Central memory CD4-positive, alpha-beta T cell (primary cell): ENCODE results near the gene OR4D1.

Source experiments
- DNase-seq: peaks from one replicate; pipeline ENCODE4 v3.0.0; 2022

OR4D1 gene

DNA sequence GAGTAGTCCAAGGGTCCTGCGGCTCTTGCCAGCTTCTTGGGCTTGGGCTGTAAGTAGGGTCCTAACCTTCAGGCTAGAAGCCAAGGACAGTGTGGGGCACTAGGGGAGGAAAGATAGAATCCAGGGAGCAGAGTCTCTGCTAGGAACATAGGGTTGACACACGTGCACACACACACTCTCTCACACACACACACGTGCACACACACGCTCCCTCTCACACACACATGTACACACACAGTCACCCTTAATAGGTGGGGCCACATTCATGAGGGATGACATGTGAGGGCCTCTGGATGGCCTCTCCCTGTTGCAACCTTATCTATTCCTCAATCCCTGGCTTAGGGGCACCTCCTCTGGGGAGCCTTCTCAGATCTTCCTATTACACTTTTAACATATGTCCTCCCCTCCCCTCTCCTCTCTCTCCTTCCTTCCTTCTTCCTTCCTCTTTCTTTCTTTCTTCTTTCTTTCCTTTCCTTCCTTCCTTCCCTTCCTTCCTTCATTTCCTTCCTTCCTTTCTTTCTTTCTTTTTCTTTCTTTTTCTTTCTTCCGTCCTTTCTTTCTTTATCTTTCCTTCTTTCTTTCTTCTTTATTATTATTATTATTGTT, 47.4 kb downstream of the OR4D1 start:
- no peak for DNase-seq

DNA sequence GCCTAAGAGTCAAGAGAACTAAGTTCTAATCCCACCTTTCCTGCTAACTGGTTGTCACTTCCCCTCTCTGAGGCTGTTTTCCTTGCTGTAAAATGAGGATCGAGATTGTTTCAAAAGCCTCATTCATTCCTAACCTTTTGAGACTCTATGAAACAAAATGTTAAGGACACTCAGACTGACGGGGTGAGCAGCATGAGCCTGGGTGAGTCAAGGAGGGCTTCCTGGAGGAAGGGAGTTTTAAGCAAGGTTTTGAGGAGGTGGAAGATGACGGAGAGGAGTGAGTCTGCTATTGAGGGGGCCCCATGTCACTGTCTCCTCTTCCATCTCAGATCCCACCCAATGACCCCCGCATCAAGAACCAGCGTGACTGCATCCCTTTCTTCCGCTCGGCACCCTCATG, 48.4 kb downstream of the OR4D1 start:
- no peak for DNase-seq

DNA sequence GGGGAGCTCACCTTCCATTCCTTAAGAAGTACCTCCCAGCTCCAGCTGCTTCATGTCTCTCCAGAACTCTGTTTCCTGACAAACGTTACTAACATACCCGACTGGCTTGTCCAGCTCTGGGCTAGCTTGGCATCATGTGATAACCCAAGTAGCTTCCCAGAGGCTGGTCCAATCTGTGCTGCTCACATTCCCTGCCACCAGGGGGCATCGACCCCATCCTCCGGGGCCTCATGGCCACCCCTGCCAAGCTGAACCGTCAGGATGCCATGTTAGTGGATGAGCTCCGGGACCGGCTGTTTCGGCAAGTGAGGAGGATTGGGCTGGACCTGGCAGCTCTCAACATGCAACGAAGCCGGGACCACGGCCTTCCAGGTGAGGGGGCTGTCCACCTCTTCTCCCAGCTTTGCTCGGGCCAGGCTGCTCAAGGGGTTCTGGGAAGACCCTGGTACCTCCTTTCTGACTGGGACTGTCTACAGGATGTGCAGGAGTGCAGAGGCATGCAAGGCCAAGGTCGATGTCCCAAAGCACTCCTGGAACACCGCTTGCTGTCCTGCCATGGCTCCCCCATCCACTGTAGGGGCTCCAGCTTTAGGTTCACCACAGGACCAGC, 51.9 kb downstream of the OR4D1 start:
- peak; percentile 16 for DNase-seq

DNA sequence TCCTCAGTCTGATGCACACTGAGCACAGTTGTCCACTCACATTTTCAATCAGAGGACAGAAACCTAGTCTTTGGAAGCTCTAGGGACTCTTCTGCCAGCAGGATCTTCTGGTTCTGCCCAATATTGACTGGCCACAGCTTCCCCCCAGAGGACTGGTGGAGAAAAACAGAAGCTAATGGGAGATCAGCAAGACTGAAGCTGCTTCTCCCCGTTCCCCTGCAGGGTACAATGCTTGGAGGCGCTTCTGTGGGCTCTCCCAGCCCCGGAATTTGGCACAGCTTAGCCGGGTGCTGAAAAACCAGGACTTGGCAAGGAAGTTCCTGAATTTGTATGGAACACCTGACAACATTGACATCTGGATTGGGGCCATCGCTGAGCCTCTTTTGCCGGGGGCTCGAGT, 54.7 kb downstream of the OR4D1 start:
- no peak for DNase-seq

DNA sequence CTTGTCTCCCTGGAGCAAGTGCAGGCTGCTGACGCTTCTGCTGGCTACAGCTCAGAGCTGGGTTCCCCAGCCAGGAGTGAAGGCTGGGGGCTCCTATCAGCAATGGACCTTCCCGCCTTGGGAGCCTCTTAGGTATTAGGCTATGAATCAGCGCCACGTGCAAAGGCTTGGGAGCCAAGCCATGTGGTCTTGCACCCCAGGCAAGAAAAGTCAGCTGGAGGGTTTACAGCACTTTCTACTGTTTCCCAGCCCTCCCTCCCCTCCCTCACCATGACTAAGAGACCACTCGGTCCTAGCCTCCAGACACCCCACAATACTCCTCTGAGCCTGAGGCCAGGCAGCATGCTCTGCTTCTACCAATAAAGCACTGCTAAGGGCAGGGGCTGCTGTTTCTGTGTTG, 56.6 kb downstream of the OR4D1 start:
- no peak for DNase-seq

DNA sequence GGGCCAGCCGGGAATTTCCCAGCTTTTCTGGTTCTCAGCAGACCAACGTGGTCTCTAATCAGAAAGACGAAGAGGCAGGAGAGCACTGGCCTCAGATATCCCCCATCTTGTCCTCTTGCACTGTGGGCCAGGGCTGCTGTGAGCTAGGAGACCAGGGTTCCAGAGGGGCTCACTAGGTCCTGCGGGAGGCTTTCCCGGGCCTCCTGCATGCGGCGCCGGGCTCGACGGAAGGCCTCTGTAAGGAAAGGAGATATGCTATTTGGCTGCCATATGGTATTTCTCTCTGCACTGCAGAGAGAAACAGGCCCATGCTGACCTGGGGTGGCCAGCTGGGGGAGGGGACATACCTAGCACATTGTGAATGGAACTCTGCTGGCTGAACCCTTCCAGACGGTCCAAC, 57.8 kb downstream of the OR4D1 start:
- no peak for DNase-seq

DNA sequence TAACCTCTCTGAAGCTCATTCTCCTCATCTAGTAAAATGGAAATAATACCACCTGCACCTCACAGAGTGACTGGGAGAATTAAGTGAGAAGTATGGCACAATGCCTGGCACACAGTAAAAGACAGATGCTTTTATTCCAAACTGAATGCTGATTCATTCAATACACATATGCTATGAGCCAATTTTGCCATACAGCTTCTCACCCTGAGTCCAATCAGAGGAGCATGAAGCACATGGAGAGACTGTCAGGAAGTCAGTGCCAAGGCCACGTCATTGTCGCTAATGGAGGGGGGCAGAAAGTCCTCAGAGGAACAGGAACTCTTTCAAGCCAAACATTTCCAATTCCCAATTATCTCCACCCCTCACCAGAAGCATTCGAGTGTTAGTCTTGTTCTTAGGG, 59.3 kb downstream of the OR4D1 start:
- DNase-seq = no peak

DNA sequence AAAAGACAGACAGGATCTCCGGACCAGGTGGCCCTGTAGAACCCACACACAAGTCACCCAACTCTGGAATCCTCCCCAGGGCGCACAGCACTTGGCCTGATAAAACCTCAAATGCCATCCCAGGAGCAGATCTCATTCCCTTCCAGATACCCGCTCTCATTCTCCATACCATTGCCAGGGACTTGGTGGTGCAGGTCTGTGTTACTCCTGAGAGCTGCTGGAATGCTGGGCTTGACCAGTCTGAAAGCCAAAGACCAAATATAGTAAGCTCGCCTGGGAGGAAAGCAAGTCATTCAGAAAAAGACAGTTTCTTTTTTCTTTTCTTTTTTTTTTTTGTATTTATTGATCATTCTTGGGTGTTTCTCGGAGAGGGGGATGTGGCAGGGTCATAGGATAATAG, 60.2 kb downstream of the OR4D1 start:
- DNase-seq = no peak
